ENCODE measurements around the gene APPL2.
A peak's percentile ranks its signal among the peaks of the same experiment; 100 is the strongest.
"Not testable (repeated sequence)": the region's sequence is repeated elsewhere in the genome, so short reads cannot be mapped to it uniquely, and the experiment has no call there.

APPL2 gene

GRCh38 chr12:105235732-105236476 lies at the start of gene APPL2:
TSS of gene APPL2 (minus strand) at chr12:105236174. CDS start at chr12:105236012, 162 bp downstream.
- DNase-seq = peak; percentile 80

- DNase-seq = no peak
These were observed 49.4 kb upstream of the APPL2 start for GRCh38 chr12:105285378-105285777.

- DNase-seq = no peak
These were observed 45.7 kb upstream of the APPL2 start for GRCh38 chr12:105281694-105282049.

- DNase-seq = no peak
These were observed 45.2 kb upstream of the APPL2 start for GRCh38 chr12:105280966-105281693.

- peak; percentile 28 for DNase-seq
These were observed 43.6 kb upstream of the APPL2 start for GRCh38 chr12:105279460-105280056.

- DNase-seq = no peak
These were observed 42.2 kb upstream of the APPL2 start for GRCh38 chr12:105278043-105278697.

- DNase-seq = no peak
These were observed 40.2 kb upstream of the APPL2 start for GRCh38 chr12:105275997-105276733.

- no peak for DNase-seq
These were observed 38.6 kb upstream of the APPL2 start for GRCh38 chr12:105274571-105274970.

GRCh38 chr12:105273601-105274000 lies 37.6 kb upstream of the APPL2 start:
- DNase-seq = no peak

- DNase-seq = no peak
These were observed 36.9 kb upstream of the APPL2 start for GRCh38 chr12:105272814-105273416.

- no peak for DNase-seq
These were observed 36.2 kb upstream of the APPL2 start for GRCh38 chr12:105272152-105272551.

GRCh38 chr12:105271364-105271763 lies 35.4 kb upstream of the APPL2 start:
- DNase-seq = no peak

- DNase-seq = no peak
These were observed 34.8 kb upstream of the APPL2 start for GRCh38 chr12:105270671-105271255.

GRCh38 chr12:105267711-105268110 lies 31.7 kb upstream of the APPL2 start:
- DNase-seq = no peak

- no peak for DNase-seq
These were observed 28.8 kb upstream of the APPL2 start for GRCh38 chr12:105264771-105265170.

GRCh38 chr12:105262461-105263184 lies 26.6 kb upstream of the APPL2 start:
- no peak for DNase-seq

GRCh38 chr12:105261010-105261409 lies 25.0 kb upstream of the APPL2 start:
- no peak for DNase-seq

GRCh38 chr12:105259226-105259625 lies 23.3 kb upstream of the APPL2 start:
- DNase-seq = no peak

GRCh38 chr12:105257321-105257728 lies 21.4 kb upstream of the APPL2 start:
- no peak for DNase-seq

GRCh38 chr12:105256921-105257320 lies 20.9 kb upstream of the APPL2 start:
- DNase-seq = no peak

GRCh38 chr12:105256431-105256830 lies 20.5 kb upstream of the APPL2 start:
- DNase-seq = not testable (repeated sequence)

Data from activated T-cell treated with anti-CD3 and anti-CD28 coated beads, Interleukin-2, amount 50 U/mL, for 1 hour (primary cell).